ES-I3 (cell line): Measurements from ENCODE around the gene YIPF7.

Experiments used
- H3K36me3 ChIP-seq: 2 replicates; pipeline ENCODE4 v1.6.1; 2013; ENCODE audit warnings: mild to moderate bottlenecking, low read length, control low read depth, moderate library complexity; ENCODE audit not compliant: insufficient read depth
- H3K4me1 ChIP-seq: 2 replicates; pipeline ENCODE4 v1.6.1; 2013; ENCODE audit warnings: mild to moderate bottlenecking, control low read depth, low read length; ENCODE audit not compliant: insufficient read depth
- H3K9ac ChIP-seq: 2 replicates; pipeline ENCODE4 v1.6.1; 2013; ENCODE audit warnings: low read depth, mild to moderate bottlenecking, low read length, moderate library complexity
- H3K9me3 ChIP-seq: 2 replicates; pipeline ENCODE4 v1.6.1; 2013; ENCODE audit warnings: mild to moderate bottlenecking, low read length, moderate library complexity; ENCODE audit not compliant: control insufficient read depth, insufficient read depth

YIPF7 gene

GRCh38 chr4:44661940-44662622 is 10.7 kb upstream of the YIPF7 start:
- Histone ChIP-seq H3K36me3 (no peaks in the 10 kb centered on the region), H3K9me3 (no peaks in the 10 kb centered on the region), H3K9ac (no peak overlapping the region), H3K4me1 (peaks cover 4% of the 10 kb centered on the region; the same call in 1 of the 2 replicates)

- Histone ChIP-seq H3K4me1 (peaks cover 4% of the 10 kb centered on the region; the same call in 1 of the 2 replicates), H3K36me3 (no peaks in the 10 kb centered on the region), H3K9me3 (no peaks in the 10 kb centered on the region), H3K9ac (no peak overlapping the region)
These were observed 9.0 kb upstream of the YIPF7 start for GRCh38 chr4:44660396-44660795.

- Histone ChIP-seq H3K9ac (no peak overlapping the region), H3K4me1 (no peaks in the 10 kb centered on the region), H3K9me3 (no peaks in the 10 kb centered on the region), H3K36me3 (no peaks in the 10 kb centered on the region)
These were observed 577 bp upstream of the YIPF7 start for GRCh38 chr4:44652002-44652401.

DNA sequence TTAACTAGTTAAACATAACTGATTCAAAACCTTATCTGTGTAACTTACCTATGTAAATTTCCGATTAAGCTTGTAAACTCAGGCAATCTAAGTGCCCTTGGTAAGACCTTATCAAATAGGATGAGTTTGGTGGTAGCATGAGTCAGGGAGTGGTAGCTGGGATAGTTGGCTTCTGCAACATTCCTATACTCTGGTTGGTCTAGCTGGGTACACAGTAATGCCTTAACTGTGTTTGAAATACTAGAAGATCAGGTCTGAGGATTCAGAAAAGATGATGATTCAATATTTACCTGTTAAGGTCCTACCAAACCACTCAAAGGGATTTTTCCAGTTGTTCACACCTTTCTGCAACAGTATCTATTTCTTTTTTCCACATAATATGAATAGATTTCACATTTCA is 5.3 kb downstream of the YIPF7 start:
- Histone ChIP-seq H3K36me3 (no peaks in the 10 kb centered on the region), H3K9ac (no peak overlapping the region), H3K9me3 (peaks cover 5% of the 10 kb centered on the region), H3K4me1 (no peaks in the 10 kb centered on the region)

DNA sequence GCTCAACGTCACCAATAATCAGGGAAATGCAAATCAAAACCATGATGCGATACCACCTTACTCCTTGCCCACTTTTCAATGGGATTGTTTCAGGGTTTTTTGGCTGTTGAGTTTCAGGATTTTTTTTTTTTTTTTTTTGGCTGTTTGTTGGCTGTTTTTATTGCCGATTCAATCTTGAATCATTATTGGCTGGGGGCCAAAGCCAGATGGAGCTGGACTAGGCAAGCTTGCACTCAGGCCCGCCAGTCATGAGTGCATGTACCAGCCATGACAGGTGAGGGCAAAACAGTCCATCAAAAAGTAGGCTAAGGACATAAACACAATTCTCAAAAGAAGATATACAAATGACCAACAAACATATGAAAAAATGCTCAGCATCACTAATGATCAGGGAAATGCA is 13.3 kb downstream of the YIPF7 start:
- Histone ChIP-seq H3K9me3 (no peaks in the 10 kb centered on the region; the same call in 1 of the 2 replicates), H3K36me3 (no peaks in the 10 kb centered on the region), H3K9ac (no peak overlapping the region), H3K4me1 (no peaks in the 10 kb centered on the region)

DNA sequence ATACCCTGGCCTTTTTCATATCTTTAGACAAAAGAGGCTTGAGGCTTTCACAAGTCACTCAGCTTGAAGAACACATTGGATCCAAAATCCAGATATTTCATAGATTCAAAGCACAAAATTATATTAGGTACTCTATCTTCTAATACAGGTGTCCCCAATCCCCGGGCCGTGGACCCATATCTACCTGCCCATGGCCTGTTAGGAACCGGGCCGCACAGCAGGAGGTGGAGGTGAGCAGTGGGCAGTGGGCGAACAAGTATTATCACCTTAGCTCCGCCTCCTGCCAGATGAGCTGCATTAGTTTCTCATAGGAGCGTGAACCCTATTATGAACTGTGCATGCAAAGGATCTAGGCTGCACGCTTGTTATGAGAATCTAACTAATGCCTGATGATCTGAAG is 18.7 kb downstream of the YIPF7 start:
- no peaks in the 10 kb centered on the region for H3K36me3 ChIP-seq
- no peak overlapping the region for H3K9ac ChIP-seq
- H3K9me3 ChIP-seq, result no peaks in the 10 kb centered on the region
- H3K4me1 ChIP-seq, result no peaks in the 10 kb centered on the region

DNA sequence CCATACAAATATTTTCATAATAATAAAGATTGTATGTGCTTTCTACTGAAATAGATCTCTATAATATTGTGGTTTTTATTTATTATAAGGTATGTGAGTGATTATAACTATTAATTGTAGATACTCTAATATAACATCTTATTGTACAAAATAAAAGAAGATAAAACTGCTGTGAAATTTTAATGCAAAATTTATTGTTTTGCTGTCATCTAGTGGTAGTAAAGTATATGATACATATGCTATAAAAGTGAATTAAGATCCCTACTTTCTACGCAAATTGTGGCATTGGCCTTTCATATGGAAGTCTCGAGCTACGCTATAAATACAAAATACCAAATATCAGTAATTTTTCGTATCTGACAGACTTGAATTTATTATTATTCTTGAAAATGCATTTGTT is 19.3 kb downstream of the YIPF7 start:
- Histone ChIP-seq H3K4me1 (no peaks in the 10 kb centered on the region), H3K9me3 (no peaks in the 10 kb centered on the region), H3K9ac (no peak overlapping the region), H3K36me3 (no peaks in the 10 kb centered on the region)

DNA sequence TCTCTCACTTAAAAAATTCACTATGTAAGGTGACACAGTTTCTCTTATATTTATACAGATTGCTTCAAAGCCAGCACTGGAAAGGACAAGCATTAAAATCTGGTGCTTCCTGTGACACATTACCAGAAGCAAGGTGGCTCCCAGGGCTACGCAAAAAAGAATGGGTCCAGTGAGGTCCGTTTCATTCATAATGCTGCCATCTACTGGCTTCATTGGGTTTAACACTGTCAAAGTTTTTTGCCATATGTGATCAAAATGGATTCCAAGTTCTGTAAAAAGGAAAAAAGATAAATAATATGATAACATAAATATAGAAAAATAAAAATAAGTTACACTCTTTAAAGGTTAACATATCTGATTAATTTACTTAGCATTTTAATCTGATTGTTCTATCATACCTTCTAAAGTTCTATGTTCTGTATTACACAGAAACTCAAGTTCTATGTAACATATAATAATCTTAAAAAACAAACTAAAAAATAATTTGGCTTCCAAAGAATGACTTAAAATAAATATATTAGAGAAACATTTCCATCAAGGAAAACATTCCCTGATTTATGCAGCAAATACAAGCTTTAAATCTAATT is 22.1 kb downstream of the YIPF7 start:
- Histone ChIP-seq H3K9me3 (no peaks in the 10 kb centered on the region), H3K36me3 (no peaks in the 10 kb centered on the region), H3K9ac (no peak overlapping the region)

GRCh38 chr4:44623676-44624075 is 27.7 kb downstream of the YIPF7 start:
- no peaks in the 10 kb centered on the region for H3K36me3 ChIP-seq
- no peaks in the 10 kb centered on the region for H3K9me3 ChIP-seq
- no peak overlapping the region for H3K9ac ChIP-seq

More for the DNA sequence above, 22.1 kb downstream of the YIPF7 start:
- H3K4me1 ChIP-seq, result no peaks in the 10 kb centered on the region

DNA sequence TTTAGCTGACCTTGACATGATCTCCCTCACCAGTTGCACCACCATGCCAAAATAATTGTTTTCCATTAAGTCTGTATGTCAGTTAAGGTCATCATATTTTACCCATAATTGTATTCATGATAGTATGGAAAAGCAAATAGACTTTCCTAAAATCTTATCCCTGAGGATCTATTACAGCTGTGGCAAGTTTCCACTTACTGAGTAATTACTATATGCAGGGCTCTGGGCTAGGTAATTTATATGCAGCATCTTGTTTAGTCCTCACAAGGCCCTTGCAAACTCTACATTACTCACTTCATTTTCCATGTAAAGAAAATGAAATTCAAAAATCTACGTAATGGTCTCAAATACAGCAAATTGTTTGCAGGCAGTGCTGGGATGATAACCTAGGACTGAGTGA is 34.8 kb downstream of the YIPF7 start:
- no peaks in the 10 kb centered on the region for H3K9me3 ChIP-seq
- no peaks in the 10 kb centered on the region for H3K4me1 ChIP-seq
- H3K36me3 ChIP-seq, result no peaks in the 10 kb centered on the region
- H3K9ac ChIP-seq, result no peak overlapping the region

More at GRCh38 chr4:44623676-44624075, 27.7 kb downstream of the YIPF7 start:
- H3K4me1 ChIP-seq, result no peaks in the 10 kb centered on the region

- Histone ChIP-seq H3K9me3 (no peaks in the 10 kb centered on the region), H3K4me1 (no peaks in the 10 kb centered on the region; the same call in 1 of the 2 replicates), H3K9ac (no peak overlapping the region), H3K36me3 (no peaks in the 10 kb centered on the region)
These were observed 68.0 kb downstream of the YIPF7 start for GRCh38 chr4:44583393-44583792.

DNA sequence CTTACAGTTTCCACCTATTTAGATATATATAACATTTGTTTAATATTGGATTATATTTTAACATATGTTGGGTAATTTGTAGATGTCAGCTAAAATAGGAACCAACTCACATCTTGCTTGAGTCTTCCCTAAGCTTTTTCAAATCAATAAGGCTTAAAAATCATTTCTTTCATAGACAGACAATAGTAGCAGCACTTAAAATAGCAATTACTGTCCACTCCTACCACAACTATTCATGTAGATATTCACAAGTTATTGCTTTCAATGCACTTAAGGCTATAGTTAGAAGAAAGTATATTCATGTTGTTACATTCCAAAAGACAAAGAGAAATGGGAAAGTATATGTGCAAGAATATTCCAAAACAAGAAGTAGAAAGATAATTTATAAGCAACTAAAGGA is 71.2 kb downstream of the YIPF7 start:
- Histone ChIP-seq H3K9ac (no peak overlapping the region), H3K9me3 (no peaks in the 10 kb centered on the region), H3K36me3 (no peaks in the 10 kb centered on the region), H3K4me1 (no peaks in the 10 kb centered on the region; the same call in 1 of the 2 replicates)

DNA sequence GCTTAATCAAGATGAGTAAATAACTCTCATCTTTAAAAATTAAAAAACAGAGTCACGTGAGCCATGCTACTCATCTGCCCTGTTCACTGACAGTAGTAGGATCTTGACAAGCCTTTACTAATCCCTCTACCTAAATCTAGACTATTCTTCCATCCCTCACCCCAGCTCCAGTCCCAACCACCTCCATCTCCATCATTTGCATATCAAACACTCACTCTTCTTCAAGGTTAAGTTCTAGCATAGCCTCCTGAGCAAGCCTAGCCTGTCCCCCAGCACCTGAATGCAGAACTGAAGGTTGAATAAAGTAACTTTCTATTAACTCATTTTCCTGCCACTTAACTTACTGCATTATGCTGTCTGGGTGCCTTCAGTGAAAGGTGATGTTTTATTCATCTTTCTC is 72.5 kb downstream of the YIPF7 start:
- Histone ChIP-seq H3K4me1 (no peaks in the 10 kb centered on the region; the same call in 1 of the 2 replicates), H3K9ac (no peak overlapping the region), H3K36me3 (no peaks in the 10 kb centered on the region), H3K9me3 (no peaks in the 10 kb centered on the region)
